HG03520 (cell line): Measurements from ENCODE around the gene MEAF6.
A peak's percentile ranks its signal among the peaks of the same experiment; 100 is the strongest.
"Not testable (repeated sequence)": the region's sequence is repeated elsewhere in the genome, so short reads cannot be mapped to it uniquely, and the experiment has no call there.

Source experiments
- ATAC-seq: cut with Tn5 transposase; IDR thresholded peaks from one replicate; pipeline ENCODE4 v1.9.1; 2021; ENCODE audit warnings: mild to moderate bottlenecking, moderate library complexity; ENCODE audit not compliant: unreplicated experiment

The MEAF6 gene

DNA sequence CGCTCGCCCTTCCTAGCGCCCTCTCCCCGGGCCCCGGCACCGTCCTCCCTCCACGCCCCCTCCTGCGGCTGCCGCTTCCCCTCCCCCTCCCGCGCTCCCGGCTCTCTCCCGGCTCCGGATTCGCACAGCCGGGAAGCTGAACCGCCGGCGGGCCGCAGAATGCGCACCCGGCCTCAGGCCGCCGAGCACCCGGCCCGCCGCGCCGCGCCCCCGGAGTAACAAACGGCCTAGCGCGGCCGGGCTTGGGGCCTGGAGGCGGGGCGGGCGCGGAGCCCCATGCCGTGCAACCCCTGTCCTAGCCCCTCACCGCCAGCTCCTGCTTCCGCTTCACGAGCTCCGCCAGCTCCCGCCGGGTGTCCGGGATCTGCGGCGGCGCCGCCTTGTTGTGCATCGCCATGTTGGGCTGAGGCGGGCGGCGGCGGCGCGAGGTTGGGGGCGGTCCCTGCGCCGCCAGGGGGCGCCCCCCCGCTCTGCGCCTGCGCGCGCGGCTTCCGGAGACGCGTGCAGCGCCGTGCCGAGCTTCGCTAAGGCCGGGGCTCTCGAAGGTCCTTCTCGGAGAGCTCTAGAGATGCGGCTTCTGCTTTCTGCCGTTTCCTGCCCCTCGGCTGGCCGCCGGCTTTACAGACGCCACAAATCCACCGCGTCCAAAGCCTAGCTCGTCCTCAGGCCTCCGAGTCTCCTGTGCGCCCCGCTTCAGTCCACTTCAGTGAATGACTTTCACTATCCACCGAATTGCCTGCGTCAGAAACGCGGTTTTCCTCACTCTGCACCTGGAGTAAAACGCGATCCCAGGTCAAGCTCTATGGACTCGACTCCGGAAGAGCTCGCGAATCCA lies at the start of gene MEAF6:
Gene MEAF6 (minus strand): TSS at position 417 of the 835 bp plus-strand sequence. CDS start 20 bp downstream, at position 397.
- ATAC-seq = peak; percentile 81

GRCh38 chr1:37562984-37563383 lies 48.4 kb upstream of the MEAF6 start:
- no peak for ATAC-seq

DNA sequence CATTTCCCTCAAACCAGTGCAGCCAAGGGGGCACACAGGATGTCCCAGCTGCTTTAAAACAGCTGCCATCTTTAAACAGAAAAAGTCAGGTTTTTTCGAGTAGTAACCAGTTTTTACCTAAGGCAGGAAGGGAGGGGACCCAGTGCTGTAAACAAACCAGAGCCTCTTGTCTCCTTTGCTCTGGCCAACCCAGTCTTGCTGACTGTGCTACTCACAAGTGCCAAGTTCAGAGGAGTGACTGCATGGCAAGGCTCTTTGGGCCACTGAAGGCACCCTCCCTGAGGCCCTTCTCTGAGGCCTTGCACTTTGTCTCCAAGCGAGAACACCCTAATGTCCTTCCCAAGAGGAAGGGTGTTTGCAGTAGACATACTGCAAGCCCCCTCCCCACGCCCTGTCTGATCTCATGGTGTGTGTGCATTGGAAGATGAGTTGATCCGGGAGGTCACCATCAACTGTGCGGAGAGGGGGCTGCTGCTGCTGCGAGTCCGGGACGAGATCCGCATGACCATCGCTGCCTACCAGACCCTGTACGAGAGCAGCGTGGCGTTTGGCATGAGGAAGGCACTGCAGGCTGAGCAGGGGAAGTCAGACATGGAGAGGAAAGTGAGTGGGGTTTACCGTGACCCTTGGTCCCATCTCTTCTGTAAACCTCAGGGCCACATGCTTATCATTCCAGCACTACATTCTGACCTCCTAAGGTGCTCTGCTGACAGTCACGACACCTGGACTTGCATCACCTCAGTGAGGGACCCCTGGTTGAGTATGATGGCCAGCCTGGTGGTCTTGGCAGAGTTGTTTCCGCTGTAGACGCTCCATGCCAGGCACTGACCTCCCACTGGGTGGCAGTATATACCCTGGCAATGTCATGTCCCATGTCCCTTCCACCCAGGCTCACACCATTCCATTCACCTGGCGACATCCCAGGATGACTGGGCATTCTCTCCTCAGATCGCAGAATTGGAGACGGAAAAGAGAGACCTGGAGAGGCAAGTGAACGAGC lies 46.9 kb upstream of the MEAF6 start:
- no peak for ATAC-seq

DNA sequence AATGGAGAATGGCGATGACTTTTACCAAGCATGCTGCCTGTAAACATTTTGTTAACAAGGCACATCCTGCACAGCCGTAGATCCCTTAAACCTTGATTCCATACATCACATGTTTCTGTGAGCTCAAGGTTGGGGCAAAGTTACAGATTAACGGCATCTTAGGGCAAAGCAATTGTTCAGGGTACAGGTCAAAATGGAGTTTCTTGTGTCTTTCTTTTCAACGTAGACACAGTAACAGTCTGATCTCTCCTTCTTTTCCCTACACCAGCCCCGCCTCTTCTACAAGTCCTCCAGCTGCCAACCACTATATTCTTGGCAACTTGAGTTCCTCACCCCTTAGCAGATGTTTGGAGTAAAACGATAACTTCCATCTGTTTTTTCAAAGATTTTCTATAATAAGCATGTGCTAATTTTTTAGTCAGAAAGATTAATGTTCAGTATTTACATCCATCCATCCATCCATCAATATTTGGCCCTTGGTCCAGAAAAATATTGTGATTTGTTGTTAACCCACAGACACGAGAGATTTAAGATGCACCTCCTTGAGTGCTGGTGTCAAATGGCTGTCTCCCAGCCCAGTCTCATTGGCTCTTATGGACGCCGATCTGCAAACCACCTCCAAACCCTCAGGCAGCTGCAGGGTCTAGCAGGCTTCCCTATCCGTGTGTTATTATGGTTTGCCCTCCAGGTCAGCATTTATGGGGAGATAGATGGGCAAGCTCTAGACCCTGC lies 46.0 kb upstream of the MEAF6 start:
- no peak for ATAC-seq

DNA sequence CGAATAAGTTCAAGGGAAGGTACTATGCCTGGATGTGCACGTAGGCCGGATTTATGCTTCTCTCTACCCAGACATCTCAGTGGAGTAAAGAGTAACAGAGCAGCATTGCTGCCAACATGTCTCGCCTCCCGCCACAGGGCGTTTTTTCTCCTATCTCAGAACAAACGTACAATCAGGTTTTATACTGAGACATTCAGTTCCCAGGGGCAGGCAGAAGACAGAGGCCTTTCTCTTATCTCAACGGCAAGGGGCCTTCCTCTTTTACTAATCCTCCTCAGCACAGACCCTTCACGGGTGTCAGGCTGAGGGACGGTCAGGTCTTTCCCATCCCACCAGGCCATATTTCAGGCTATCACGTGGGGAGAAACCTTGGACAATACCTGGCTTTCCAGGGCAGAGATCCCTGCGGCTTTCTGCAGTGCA lies 45.4 kb upstream of the MEAF6 start:
- not testable (repeated sequence) for ATAC-seq

DNA sequence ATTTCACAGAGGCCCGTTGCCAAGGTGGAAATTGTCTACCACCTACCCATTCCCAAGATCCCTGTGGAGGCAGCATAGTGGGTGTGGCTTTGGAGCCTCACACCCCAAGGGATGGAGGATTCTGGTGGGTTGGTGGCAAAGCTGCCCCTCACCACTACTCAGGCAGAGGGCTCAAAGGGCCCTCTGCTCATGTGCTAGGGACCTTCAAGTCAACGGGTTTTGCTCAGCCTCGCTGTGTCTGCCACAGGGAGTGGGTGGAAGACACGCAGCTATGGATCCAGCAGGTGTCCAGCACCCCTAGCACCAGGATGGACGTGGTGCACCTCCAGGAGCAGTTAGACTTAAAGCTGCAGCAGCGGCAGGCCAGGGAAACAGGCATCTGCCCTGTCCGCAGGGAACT lies 44.5 kb upstream of the MEAF6 start:
- ATAC-seq = no peak

- no peak for ATAC-seq
Measured at GRCh38 chr1:37558411-37558810, 43.8 kb upstream of the MEAF6 start.

GRCh38 chr1:37557402-37557801 lies 42.8 kb upstream of the MEAF6 start:
- no peak for ATAC-seq

- no peak for ATAC-seq
Measured at GRCh38 chr1:37556712-37557196, 42.2 kb upstream of the MEAF6 start, which contains the start of gene DNALI1. Gene DNALI1 (plus strand): TSS chr1:37556940. CDS start chr1:37556995, 55 bp downstream.

DNA sequence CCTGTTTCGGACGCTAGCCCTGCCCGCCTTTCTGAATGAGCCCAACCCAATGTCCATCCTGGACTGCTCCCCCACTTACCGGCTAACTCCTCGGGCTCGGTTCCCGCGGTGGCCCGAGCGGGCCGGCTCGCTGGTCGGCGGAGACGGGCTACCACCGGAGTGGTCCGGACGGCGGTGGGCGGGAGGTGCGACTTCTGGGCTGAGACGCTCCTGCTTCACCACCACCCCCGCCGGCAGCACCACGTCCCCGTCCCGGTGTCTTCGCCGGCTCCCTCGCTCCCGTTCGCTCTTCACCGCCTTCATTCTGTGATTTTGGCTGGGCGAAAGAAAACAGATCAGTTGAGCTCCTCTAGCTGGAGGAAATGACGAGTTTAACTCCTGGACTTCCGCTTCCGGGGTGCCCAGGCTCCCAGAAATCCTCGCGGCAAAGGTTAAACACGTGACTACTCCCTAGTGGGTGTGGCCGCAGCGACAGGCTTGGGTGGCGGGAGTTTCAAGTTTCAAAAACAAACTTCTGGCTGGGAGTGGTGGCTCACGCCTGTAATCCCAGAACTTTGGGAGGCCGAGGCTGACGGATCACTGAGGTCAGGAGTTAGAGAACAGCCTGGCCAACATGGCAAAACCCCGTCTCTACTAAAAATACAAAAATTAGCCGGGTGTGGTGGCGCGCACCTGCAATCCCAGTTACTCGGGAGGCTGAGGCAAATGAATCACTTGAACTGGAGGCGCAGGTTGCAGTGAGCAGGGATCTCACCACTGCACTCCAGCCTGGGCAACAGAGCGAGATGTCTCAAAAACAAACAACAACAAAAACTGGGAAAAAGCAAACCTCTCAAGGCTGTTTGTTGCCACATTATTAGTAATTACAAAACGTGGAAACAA lies 39.6 kb upstream of the MEAF6 start, which contains the start of gene SNIP1:
Gene SNIP1 (minus strand): TSS at position 367 of the 882 bp plus-strand sequence. CDS start 64 bp downstream, at position 303.
- ATAC-seq = peak; percentile 85

GRCh38 chr1:37553598-37553926 lies 39.0 kb upstream of the MEAF6 start:
- ATAC-seq = no peak

DNA sequence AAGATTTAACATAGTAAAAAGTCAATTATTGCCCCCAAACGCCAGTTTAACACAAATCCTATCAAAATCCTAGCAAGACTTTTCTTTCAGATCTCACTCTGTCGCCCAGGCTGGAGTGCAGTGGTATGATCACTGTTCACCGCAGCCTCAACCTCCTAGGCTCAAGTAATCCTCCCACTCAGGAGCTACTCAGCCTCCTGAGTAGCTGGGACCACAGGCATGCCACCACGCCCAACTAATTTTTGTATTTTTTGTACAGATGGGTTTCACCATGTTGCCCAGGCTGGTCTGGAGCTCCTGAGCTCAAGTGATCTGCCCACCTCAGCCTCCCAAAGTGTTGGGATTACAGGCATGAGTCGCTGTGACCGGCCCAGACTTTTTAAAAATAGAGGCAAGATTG lies 34.8 kb upstream of the MEAF6 start:
- ATAC-seq = no peak

DNA sequence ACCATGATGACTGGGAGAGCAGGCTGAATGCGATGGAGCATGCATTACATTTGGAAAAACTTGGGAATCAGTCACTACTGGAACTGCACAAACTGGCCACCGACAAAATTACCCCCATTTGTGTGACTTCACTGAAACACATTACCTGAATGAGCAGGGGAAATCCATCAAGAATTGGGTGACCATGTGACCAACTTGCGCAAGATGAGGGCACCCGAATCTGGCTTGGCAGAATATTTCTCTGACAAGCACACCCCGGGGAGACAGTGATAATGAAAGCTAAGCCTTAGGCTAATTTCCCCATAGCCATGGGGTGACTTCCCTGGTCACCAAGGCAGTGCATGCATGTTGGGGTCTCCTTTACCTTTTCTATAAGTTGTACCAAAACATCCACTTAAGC lies 30.5 kb upstream of the MEAF6 start:
- ATAC-seq = no peak

- ATAC-seq = no peak
Measured at GRCh38 chr1:37544530-37544929, 30.0 kb upstream of the MEAF6 start.

DNA sequence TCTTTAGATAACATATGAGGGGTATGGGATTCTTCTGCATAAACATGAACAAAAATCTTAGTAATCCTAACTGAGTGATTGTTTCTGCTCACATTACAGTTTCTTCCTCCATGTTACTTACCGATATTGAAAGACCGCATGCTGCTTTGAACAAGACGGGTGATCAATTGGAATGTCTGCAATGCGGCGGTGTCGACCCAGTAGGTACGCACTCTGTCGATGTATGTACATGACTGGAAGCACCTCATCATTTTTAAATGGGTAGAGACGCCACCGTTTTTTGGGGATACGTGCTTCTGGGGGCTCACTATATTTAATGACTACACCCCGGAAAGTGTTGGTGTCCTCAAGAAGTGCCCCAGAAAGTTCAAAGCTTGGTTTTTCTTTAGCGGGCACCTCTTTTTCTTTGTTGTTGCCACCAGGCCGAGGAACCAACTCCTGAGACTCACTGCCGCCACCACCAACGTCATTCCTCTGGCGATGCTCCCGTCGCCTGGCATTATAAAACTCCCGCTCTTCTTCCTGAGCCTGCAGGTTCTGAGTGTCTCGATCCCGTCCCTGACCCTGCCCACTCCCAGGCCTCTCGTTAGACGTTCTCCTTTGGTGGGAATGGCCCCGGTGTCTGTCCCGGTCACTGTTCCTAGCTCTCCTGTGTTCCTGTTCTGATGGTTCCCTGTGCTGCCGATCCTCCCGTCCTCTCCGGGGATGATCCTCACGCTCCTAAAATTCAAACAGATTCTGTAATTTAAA lies 25.6 kb upstream of the MEAF6 start:
- no peak for ATAC-seq

DNA sequence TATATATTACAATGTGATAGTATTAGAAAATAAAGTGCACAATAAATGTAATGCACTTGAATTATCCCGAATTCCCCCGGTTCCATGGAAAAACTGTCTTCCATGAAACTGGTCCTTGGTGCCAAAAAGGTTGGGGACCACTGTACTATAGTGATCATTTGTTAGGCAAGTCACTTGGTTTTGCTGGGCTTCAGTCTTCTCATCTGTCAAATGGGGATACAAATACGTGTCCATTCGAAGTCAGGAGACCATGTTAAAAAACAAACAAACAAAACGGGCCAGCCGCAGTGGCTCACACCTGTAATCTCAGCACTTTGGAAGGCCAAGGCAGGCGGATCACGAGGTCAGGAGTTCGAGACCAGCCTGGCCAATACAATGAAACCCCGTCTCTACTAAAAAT lies 24.6 kb upstream of the MEAF6 start:
- ATAC-seq = not testable (repeated sequence)

DNA sequence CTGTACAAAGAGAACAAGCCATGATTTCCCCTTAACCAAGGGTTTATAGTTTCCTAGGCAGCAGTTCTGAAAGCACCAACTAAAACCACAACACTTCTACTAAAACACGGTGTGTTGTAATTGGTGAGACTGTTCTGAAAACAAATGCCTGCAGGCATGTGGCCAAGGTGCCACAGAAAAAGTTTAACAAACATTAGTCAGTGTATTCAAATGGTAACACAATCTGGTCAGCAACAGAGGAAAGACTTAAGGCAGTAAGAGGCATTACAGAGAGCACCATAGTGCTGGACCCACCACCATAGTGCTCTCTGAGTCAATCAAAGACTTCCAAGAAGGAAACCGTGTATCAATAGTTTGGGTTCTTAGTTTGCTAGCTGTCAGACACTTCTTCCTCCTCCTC lies 22.8 kb upstream of the MEAF6 start:
- no peak for ATAC-seq

DNA sequence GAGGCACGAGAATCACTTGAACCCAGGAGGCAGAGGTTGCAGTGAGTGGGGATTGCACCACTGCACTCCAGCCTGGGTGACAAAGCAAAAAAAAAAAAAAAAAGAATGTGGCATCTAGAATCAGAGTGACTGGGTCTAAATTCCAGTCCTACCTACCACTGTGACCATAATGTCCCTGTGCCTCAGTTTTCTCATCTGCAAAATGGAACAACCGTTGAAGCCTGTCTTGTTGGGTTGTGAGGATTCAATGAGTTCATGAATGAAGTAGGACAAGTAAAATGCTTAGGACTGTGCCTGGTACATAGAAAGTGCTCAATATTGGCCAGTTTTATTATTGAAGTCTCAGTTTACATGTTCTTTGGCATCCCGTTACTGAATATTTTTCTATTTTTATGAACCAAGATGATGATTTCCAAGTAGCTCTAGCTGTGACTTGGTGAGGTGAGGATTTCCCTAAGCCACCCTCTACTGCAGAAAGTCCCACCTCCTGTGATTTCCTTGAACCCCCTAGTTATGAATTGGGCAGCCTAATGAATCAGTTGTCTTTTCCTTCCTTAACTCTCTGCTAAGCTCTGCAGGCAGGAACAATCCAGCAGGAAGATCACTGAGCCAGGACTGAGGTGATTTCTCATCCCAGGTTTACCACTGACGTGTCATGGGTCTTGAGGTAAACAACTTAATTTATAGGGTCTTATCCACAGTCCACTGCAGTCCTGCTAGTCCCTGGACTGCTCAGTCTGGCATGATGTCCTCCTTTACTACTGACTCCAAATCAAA lies 18.9 kb upstream of the MEAF6 start:
- ATAC-seq = no peak
